NCI-H2196 (cell line): ENCODE data around the gene FBXL3.
"Not testable (repeated sequence)": the region's sequence is repeated elsewhere in the genome, so short reads cannot be mapped to it uniquely, and the experiment has no call there.

Experiments
- DNase-seq: peaks from one replicate; lab custom pipeline; 2025; ENCODE audit not compliant: unreplicated experiment; lab: John Stamatoyannopoulos, UW

Gene FBXL3

GRCh38 chr13:76991796-76992547 lies 35.0 kb downstream of the FBXL3 start, which contains the start of gene CLN5:
TSS of gene CLN5 (plus strand) at chr13:76992081. CDS start at chr13:76992099, 18 bp downstream.
- peak; percentile 80 for DNase-seq

GRCh38 chr13:76991432-76991795 lies 35.5 kb downstream of the FBXL3 start:
- DNase-seq, result no peak

GRCh38 chr13:76983676-76984075 lies 43.3 kb downstream of the FBXL3 start:
- DNase-seq, result no peak

- no peak for DNase-seq
Observed at GRCh38 chr13:76982061-76982460, 44.9 kb downstream of the FBXL3 start.

GRCh38 chr13:76980075-76980718 lies 46.8 kb downstream of the FBXL3 start:
- peak; percentile 50 for DNase-seq

GRCh38 chr13:76976929-76977328 lies 50.0 kb downstream of the FBXL3 start:
- no peak for DNase-seq

- DNase-seq, result no peak
Observed at GRCh38 chr13:76976490-76976889, 50.5 kb downstream of the FBXL3 start.

- DNase-seq, result no peak
Observed at GRCh38 chr13:76975863-76976262, 51.1 kb downstream of the FBXL3 start.

- DNase-seq, result no peak
Observed at GRCh38 chr13:76974618-76974975, 52.4 kb downstream of the FBXL3 start.

- no peak for DNase-seq
Observed at GRCh38 chr13:76973920-76974617, 52.9 kb downstream of the FBXL3 start.

- no peak for DNase-seq
Observed at GRCh38 chr13:76971851-76972829, 54.8 kb downstream of the FBXL3 start.

GRCh38 chr13:76971215-76971614 lies 55.7 kb downstream of the FBXL3 start:
- DNase-seq, result no peak

- no peak for DNase-seq
Observed at GRCh38 chr13:76969488-76970365, 57.2 kb downstream of the FBXL3 start.

GRCh38 chr13:76968041-76968440 lies 58.9 kb downstream of the FBXL3 start:
- DNase-seq, result no peak

- no peak for DNase-seq
Observed at GRCh38 chr13:76967031-76967430, 59.9 kb downstream of the FBXL3 start.

GRCh38 chr13:76965759-76966421 lies 61.1 kb downstream of the FBXL3 start:
- no peak for DNase-seq

GRCh38 chr13:76959734-76960133 lies 67.2 kb downstream of the FBXL3 start:
- not testable (repeated sequence) for DNase-seq

GRCh38 chr13:76958841-76959432 lies 68.0 kb downstream of the FBXL3 start:
- DNase-seq, result no peak

- DNase-seq, result no peak
Observed at GRCh38 chr13:76955661-76956060, 71.3 kb downstream of the FBXL3 start.
